ENCODE measurements around the gene IFNK.

The IFNK gene, protein sequence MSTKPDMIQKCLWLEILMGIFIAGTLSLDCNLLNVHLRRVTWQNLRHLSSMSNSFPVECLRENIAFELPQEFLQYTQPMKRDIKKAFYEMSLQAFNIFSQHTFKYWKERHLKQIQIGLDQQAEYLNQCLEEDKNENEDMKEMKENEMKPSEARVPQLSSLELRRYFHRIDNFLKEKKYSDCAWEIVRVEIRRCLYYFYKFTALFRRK

DNA sequence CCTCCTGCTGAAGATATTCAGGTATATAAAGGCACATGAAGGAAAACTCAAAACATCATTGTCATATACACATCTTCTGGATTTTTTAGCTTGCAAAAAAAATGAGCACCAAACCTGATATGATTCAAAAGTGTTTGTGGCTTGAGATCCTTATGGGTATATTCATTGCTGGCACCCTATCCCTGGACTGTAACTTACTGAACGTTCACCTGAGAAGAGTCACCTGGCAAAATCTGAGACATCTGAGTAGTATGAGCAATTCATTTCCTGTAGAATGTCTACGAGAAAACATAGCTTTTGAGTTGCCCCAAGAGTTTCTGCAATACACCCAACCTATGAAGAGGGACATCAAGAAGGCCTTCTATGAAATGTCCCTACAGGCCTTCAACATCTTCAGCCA is at the start of gene IFNK:
IFNK (plus strand) TSS at position 55 of the 400 bp plus-strand sequence; CDS start at position 102, 47 bp downstream.
- H3K36me3 ChIP-seq (ENCODE audit: control insufficient read depth, insufficient read depth, low read length), result no peaks in the 10 kb centered on the region
- H2AFZ ChIP-seq, result no peak within 1 kb of the TSS
- no peak within 1 kb of the TSS for H3K9ac ChIP-seq
- H3K9me3 ChIP-seq (ENCODE audit: control insufficient read depth, low read length), result no peaks in the 10 kb centered on the region
- H3K27ac ChIP-seq, result no peak within 1 kb of the TSS
- no peak within 1 kb of the TSS for H3K4me2 ChIP-seq (ENCODE audit: low read length)
- H3K79me2 ChIP-seq, result no peaks in the 10 kb centered on the region
- no peaks in the 10 kb centered on the region for H3K27me3 ChIP-seq (ENCODE audit: control insufficient read depth, insufficient read depth, low read length)
- no peaks in the 10 kb centered on the region for H3K4me1 ChIP-seq
- TF ChIP-seq, protein P1, sequence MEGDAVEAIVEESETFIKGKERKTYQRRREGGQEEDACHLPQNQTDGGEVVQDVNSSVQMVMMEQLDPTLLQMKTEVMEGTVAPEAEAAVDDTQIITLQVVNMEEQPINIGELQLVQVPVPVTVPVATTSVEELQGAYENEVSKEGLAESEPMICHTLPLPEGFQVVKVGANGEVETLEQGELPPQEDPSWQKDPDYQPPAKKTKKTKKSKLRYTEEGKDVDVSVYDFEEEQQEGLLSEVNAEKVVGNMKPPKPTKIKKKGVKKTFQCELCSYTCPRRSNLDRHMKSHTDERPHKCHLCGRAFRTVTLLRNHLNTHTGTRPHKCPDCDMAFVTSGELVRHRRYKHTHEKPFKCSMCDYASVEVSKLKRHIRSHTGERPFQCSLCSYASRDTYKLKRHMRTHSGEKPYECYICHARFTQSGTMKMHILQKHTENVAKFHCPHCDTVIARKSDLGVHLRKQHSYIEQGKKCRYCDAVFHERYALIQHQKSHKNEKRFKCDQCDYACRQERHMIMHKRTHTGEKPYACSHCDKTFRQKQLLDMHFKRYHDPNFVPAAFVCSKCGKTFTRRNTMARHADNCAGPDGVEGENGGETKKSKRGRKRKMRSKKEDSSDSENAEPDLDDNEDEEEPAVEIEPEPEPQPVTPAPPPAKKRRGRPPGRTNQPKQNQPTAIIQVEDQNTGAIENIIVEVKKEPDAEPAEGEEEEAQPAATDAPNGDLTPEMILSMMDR (IDR thresholded peaks at IDR 0.05), result no peak
- no peak within 1 kb of the TSS for H3K4me3 ChIP-seq (ENCODE audit: low read depth, low read length)

DNA sequence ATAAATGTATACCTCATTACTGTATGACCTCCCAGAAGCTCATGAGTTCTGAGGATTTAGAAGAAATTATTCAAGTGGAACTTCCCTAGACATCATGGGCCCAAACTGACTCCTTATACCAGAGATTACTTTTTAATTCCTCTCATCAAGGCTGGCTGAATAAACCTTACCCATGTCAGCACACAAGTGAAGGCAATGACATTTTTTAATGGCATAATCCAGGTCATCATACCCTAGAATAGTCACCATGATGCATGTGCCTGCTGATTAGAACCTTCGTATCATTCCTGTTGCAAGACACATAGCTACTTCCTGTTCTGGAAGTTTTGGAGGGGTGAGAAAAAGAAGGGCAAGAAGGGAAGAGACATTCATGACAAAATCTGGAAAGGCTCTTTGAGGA is 49.8 kb upstream of the IFNK start:
- TF ChIP-seq, protein P1 (IDR thresholded peaks at IDR 0.05), result no peak
- H3K4me1 ChIP-seq, result peaks cover 2% of the 10 kb centered on the region
- H3K36me3 ChIP-seq (ENCODE audit: control insufficient read depth, insufficient read depth, low read length), result no peaks in the 10 kb centered on the region

DNA sequence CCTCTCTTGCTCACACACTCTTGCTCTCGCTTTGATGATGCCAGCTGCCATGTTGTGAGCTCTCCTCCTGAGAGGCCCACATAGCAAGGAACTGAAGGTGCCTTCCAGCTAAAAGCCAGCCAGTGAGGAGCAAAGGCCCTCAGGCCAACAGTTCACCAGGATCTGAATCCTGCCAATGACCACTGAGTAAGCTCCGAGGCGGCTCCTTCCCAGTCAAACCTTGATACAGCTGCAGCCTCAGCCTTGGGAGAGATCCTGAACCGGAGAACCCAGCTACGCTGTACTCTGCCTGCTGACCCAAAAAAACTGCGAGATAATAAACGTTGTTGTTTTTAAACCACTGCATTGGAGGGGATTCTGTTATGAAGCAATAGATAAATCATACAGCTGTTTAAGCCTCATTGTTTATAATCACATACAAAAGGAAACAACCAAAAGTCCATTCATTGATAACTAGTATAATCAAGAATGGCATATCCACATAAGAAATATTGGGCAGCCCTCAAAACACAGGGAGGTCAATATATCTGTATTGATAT is 49.0 kb upstream of the IFNK start:
- Histone ChIP-seq H3K9me3 (ENCODE audit: control insufficient read depth, low read length) (no peaks in the 10 kb centered on the region), H3K27me3 (ENCODE audit: control insufficient read depth, insufficient read depth, low read length) (no peaks in the 10 kb centered on the region), H3K4me1 (peaks cover 2% of the 10 kb centered on the region), H3K4me2 (ENCODE audit: low read length) (no peak overlapping the region), H3K9ac (no peak overlapping the region), H3K4me3 (ENCODE audit: low read depth, low read length) (no peak overlapping the region), H2AFZ (no peak overlapping the region), H3K79me2 (no peaks in the 10 kb centered on the region), H3K27ac (no peak overlapping the region), H3K36me3 (ENCODE audit: control insufficient read depth, insufficient read depth, low read length) (no peaks in the 10 kb centered on the region)
- TF ChIP-seq, protein P1 (IDR thresholded peaks at IDR 0.05), result no peak

More for the DNA sequence above, 49.8 kb upstream of the IFNK start:
- Histone ChIP-seq H3K9ac (no peak overlapping the region), H3K9me3 (ENCODE audit: control insufficient read depth, low read length) (no peaks in the 10 kb centered on the region), H2AFZ (no peak overlapping the region), H3K4me2 (ENCODE audit: low read length) (no peak overlapping the region), H3K4me3 (ENCODE audit: low read depth, low read length) (no peak overlapping the region), H3K27me3 (ENCODE audit: control insufficient read depth, insufficient read depth, low read length) (no peaks in the 10 kb centered on the region), H3K27ac (no peak overlapping the region), H3K79me2 (no peaks in the 10 kb centered on the region)

DNA sequence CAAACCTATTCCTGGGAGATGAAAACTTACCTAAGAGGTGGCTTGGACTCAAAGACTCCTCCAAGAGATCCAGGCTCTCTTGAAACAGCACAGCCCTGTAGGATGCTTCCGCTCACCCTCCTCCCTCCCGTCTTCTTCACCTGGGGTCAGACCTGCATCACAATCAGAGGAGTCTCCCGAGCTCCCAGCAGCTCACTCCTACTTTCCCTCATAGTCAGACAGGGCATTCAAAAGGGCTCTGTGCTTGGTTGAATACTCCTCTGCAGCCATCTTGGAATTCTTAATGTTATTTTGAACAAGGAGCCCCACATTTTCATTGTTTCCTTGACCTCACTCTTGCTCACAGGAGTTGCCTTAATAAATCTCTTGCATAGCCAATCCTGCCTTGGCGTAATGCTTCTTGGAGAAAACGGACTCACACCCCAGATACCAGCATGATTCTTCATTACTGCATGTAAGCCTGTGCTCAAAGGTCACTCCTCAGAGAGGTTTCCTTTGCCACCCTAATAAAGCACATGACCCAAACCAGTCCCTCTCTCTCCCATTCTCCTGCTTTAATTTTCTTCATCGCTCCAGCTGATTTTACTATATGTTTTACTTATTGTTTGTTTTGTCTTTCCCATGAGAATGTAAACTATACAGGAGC is 47.1 kb upstream of the IFNK start:
- H3K4me3 ChIP-seq (ENCODE audit: low read depth, low read length), result no peak overlapping the region
- H3K36me3 ChIP-seq (ENCODE audit: control insufficient read depth, insufficient read depth, low read length), result no peaks in the 10 kb centered on the region
- H3K27ac ChIP-seq, result no peak overlapping the region
- H3K27me3 ChIP-seq (ENCODE audit: control insufficient read depth, insufficient read depth, low read length), result no peaks in the 10 kb centered on the region
- no peak overlapping the region for H3K9ac ChIP-seq
- H3K9me3 ChIP-seq (ENCODE audit: control insufficient read depth, low read length), result no peaks in the 10 kb centered on the region
- TF ChIP-seq, protein P1 (IDR thresholded peaks at IDR 0.05), result no peak
- H3K4me1 ChIP-seq, result peaks cover 2% of the 10 kb centered on the region
- H3K79me2 ChIP-seq, result no peaks in the 10 kb centered on the region
- H2AFZ ChIP-seq, result no peak overlapping the region
- no peak overlapping the region for H3K4me2 ChIP-seq (ENCODE audit: low read length)

Measured in parathyroid adenoma (tissue), 2 donors.